Stimulated activated naive B cell treated with anti-CD40 and anti-IgM and Interleukin-4, amounts not matched to agents 10 μg/mL and 1 μg/mL and 100 μg/mL, for 72 hours (primary cell): ENCODE results near the gene VKORC1.
A peak's percentile ranks its signal among the peaks of the same experiment; 100 is the strongest.
"Not testable (repeated sequence)": the region's sequence is repeated elsewhere in the genome, so short reads cannot be mapped to it uniquely, and the experiment has no call there.

ENCODE experiments used
- ATAC-seq, 2 donors: fragments of 150-1000 bp; cut with Tn5 transposase; replicated peaks; 2 replicates each; pipeline ENCODE4 v1.10.0; 2021; ENCODE audit warnings: moderate library complexity in 1 of 2
- DNase-seq: peaks from one replicate; pipeline ENCODE4 v3.0.0; 2021
- H3K27ac Mint-ChIP-seq: one replicate; pipeline ENCODE4 v1.8.0; 2022; ENCODE audit warnings: mild to moderate bottlenecking, mixed read lengths
- H3K27me3 Mint-ChIP-seq, 2 donors: one replicate each; pipeline ENCODE4 v1.8.0; 2022; ENCODE audit warnings: mixed read lengths in 2 of 2
- H3K36me3 Mint-ChIP-seq, 2 donors: one replicate each; pipeline ENCODE4 v1.8.0; 2022; ENCODE audit warnings: mixed read lengths in 2 of 2, mild to moderate bottlenecking in 1 of 2
- H3K4me1 Mint-ChIP-seq, 2 donors: one replicate each; pipeline ENCODE4 v1.8.0; 2022; ENCODE audit warnings: mixed read lengths in 2 of 2, mild to moderate bottlenecking in 1 of 2
- H3K4me3 Mint-ChIP-seq, 2 donors: one replicate each; pipeline ENCODE4 v1.8.0; 2022; ENCODE audit warnings: mild to moderate bottlenecking in 2 of 2, mixed read lengths in 2 of 2, moderate library complexity in 1 of 2
- H3K9me3 Mint-ChIP-seq, 2 donors: one replicate each; pipeline ENCODE4 v1.8.0; 2022; ENCODE audit warnings: mixed read lengths in 2 of 2, mild to moderate bottlenecking in 1 of 2

VKORC1 gene

DNA sequence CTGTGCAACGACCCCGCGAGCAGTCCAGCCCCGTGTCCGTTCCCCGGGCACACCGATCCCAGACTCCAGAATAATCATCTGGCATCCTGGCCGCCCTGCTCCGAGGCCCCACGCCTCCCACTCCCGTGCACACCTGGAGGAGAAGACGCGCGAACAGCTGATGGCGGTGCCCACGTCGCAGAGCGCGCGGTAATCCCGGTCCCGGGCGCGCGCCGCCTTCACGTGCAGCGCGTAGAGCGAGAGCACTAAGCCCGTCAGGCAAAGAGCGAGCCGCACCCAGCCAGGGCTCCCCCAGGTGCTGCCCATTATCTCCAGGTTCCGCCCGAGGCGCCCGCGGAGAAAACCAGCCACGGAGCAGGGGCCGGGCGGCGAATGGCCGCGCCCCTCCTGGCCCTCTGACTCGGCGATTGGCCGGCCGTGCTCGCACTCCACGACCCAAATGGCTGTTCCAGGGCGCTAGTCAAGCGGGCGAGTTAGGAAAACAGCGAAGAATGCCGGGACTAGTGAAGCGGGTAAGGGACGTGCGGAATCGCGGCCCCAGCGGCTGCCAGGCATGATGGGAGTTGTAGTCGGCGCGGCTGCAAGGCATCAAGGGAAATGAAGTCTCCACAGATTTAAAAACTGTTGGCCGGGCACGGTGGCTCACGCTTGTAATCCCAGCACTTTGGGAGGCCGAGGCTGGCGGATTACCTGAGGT lies at the start of gene VKORC1:
Gene VKORC1, minus strand, starts transcription at position 374 of the 697 bp plus-strand sequence. Its CDS starts 68 bp downstream, at position 306.
- H3K36me3 Mint-ChIP-seq, result peaks cover 0 to 10% of the 10 kb centered on the region in 2 donors
- peak; percentile 88 to 93 for ATAC-seq
- peak within 1 kb of the TSS; percentile 98 for H3K27ac Mint-ChIP-seq
- no peaks in the 10 kb centered on the region for H3K9me3 Mint-ChIP-seq
- H3K4me3 Mint-ChIP-seq, result peak within 1 kb of the TSS; percentile 88 to 99
- no peaks in the 10 kb centered on the region for H3K27me3 Mint-ChIP-seq
- DNase-seq, result peak; percentile 86
- H3K4me1 Mint-ChIP-seq, result peaks cover 18 to 34% of the 10 kb centered on the region in 2 donors

DNA sequence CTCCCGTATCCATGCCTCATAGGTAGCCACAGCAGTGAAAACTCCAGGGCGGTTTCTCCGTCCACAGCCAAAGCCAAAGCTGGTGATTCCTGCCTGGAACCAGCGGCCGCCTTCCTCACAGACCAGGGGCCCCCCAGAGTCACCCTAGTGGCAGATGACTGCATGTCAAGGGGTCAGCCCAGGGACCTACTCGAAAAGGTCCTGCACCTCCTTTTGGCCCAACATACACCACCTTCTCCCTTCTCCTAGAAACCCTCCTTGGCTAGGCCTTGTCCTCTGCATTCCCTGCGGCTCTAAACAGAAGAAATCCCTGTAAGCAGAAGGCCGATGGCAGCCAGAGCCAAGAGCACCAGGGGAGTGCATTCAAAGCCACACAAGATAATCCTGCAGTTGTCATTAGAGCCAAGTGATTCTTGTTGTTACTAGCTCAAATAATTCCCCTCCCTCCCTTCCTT lies 49.1 kb upstream of the VKORC1 start:
- no peak for ATAC-seq
- DNase-seq, result no peak
- Mint-ChIP-seq H3K9me3 (no peaks in the 10 kb centered on the region), H3K27ac (peak overlapping the region; percentile 47), H3K27me3 (peaks cover 8 to 14% of the 10 kb centered on the region in 2 donors), H3K4me1 (peaks cover 8% of the 10 kb centered on the region in 2 donors), H3K4me3 (peak overlapping the region; percentile 59 to 83), H3K36me3 (no peaks in the 10 kb centered on the region)

DNA sequence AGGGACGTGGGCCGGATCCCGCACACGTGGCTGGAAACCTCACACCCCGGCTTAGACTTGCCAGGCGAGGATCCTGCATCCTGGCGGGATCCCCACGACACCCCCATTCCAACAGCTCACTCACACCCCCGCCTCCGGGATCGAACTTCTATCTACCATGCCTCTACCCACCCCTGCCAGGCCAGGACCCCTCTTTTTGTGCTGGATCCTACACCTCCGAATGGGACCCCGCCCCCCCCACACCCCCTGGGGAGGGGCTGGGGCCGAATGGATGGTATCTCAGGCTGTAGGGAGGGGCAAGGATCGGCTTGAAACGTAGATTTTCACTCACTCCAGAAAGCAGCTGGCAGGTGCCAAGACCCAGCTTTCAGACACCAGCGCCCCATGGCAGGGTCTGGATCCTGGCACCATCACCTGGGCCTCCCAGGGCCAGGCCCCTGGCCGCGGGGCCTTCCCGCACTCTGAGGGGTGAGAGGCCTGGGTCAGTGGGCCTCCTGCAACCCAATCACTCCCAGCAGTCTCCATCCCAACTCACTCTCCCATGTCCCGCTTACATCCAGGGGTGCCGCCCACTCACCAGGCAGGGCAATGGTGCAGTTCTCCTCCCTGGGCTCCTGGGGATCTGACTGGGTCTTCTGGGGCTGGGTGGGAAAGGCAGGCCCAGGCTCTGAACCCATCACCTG lies 48.6 kb upstream of the VKORC1 start:
- Mint-ChIP-seq H3K36me3 (no peaks in the 10 kb centered on the region), H3K4me1 (peaks cover 8% of the 10 kb centered on the region in 2 donors)
- no peak for ATAC-seq

DNA sequence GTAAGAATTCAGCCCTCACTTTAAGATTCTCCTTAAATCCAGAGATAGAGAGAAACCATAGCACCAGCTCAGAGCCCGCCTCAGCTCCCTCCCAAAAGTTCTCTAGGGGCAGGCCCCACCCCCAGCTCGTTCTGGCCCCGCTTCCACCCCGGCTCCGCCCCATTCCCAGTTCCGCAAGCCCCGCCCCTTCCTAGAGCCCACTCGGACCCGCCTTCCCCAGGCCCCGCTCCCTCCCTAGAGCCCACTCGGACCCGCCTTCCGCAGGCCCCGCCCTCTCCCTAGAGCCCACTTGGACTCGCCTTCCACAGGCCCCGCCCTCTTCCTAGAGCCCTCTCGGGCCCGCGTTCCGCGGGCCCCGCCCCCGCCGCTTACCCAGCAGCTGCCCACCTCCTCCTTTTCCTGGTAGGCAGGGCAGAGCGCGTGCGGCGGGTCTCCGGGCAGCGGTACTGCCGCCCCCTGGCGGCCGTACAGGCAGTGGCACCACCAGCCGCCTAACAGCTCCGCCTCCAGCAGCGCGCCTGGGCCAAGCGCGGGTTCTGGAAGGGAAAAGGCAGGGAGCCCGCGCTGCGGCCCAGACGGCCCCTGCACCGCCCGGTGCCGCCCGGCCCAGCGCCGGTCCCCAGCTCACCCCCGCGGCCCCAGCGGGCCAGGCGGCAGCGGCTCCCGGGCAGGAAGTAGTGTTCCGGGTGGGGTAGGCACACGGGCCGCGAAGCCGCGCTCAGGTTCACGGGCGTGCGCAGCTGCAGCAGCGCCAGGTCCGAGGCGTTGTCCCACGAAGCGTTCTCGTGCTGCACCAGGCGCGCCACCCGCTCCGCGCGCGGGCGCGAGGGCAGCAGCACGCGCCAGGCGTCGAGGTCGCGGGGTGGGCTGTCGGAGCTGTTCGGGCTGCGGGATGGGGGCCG lies 47.8 kb upstream of the VKORC1 start:
- H3K9me3 Mint-ChIP-seq, result no peaks in the 10 kb centered on the region
- H3K36me3 Mint-ChIP-seq, result no peaks in the 10 kb centered on the region
- H3K4me1 Mint-ChIP-seq, result peaks cover 8% of the 10 kb centered on the region in 2 donors
- DNase-seq (peak; percentile 99), ATAC-seq (peak; percentile 86 to 91)
- peak overlapping the region; percentile 80 for H3K27ac Mint-ChIP-seq
- peaks cover under 1 to 6% of the 10 kb centered on the region in 2 donors for H3K27me3 Mint-ChIP-seq
- peak overlapping the region; percentile 78 to 83 for H3K4me3 Mint-ChIP-seq

More for the DNA sequence above, 48.6 kb upstream of the VKORC1 start:
- Mint-ChIP-seq H3K4me3 (peak overlapping the region; percentile 59 to 83), H3K9me3 (no peaks in the 10 kb centered on the region), H3K27me3 (peaks cover 8 to 14% of the 10 kb centered on the region in 2 donors), H3K27ac (peak overlapping the region; percentile 22)
- DNase-seq, result no peak

DNA sequence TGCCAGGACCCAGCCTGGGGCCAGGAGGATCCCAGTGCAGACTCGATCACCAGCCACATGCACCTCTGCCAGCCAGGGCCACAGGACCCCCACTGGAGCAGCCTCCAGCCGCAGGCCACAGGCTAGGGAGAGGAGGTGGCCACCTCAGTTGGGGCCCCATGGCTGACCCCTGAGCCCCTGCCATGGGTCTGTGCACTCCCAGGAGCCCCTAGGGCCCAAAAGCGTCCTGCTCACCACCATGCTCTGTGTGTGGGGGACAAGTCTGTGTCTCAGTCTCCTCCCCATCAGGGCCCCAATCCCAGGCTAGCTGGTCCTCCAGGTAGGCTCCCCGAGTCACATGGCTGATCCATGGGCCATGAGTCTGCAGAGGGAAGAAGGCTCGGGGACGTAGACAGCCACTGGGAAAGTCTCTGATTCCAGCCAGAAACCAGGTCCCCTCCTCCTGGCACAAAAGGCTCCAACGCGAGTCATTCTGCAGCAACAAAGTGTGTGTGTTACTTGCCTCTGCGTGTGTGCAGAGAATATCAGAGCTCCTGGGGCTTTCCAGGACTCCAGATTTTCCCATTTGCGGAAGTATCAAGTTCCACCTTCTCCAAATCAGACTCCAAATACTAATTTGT lies 47.0 kb upstream of the VKORC1 start:
- Mint-ChIP-seq H3K4me3 (peak overlapping the region; percentile 78 to 83), H3K27ac (peak overlapping the region; percentile 76), H3K27me3 (no peaks in the 10 kb centered on the region), H3K4me1 (peaks cover 8% of the 10 kb centered on the region in 2 donors), H3K36me3 (no peaks in the 10 kb centered on the region), H3K9me3 (no peaks in the 10 kb centered on the region)
- ATAC-seq, result peak in 1 of 2 donors; percentile 1
- no peak for DNase-seq

DNA sequence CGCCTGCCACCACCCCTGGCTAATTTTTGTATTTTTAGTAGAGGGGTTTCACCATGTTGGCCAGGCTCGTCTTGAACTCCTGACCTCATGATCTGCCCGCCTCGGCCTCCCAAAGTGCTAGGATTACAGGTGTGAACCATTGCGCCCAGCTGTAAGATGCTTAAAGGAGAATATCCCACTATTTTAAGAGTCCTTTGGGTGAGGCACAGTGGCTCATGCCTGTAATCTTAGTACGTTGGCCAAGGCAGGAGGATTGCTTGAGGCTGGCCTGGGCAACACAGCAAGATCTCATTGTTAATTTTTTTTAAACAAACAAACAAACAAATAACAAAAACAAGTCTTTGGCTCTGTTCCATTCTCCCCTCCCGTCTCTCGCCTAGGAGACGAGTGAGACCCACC lies 46.5 kb upstream of the VKORC1 start:
- not testable (repeated sequence) for H3K36me3 Mint-ChIP-seq, H3K4me1 Mint-ChIP-seq, H3K4me3 Mint-ChIP-seq, DNase-seq, ATAC-seq, H3K27me3 Mint-ChIP-seq, H3K27ac Mint-ChIP-seq, H3K9me3 Mint-ChIP-seq

DNA sequence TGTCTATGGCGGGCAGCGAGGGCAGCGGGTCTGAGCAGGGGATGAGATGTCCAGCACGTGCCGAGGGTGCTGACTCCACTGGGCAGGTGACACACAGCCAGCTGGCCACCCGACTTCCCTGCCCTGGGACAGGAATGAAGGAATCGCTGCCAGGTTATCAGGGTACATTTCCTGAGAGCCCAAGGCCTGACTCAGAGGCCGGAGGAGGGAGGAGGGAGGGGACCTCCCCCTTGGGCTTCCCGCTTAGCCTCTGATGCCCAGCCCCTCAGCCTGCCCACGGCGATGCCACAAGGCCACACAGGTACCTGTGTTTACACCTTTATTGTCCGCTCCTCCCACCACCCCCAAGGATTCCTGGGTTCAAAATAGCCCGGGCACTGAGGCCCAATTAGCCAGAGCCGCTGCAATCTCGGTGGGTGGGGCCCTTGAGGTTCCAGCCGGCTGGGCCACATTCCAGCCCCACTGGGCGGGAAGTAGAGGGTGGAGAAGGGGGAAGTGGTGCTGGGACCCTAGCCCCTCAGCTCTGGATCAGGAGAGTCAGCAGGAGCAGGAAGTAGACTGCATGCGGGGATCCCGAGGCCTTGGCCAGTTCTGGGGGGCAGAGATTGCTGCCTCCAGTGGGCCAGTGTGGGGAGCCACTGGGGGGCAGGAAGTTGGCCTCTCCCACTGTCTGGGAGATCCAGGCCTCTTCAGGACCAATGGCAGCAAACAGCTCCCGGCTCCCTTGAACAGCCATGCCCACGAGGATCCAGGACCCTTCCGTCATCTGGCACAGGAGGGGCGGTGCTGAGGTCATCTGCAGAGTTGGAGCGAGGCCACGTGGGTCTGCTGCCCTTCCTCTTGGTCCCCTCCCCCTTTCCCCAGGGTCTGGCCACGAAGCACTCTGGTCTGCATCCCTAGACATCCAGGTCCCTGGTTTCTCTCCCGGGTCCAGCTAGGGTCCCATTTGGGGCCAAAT lies 44.3 kb upstream of the VKORC1 start:
- Mint-ChIP-seq H3K9me3 (no peaks in the 10 kb centered on the region), H3K4me3 (no peak overlapping the region), H3K27ac (no peak overlapping the region), H3K36me3 (peaks cover 0 to 1% of the 10 kb centered on the region in 2 donors), H3K27me3 (no peaks in the 10 kb centered on the region), H3K4me1 (peaks cover 8% of the 10 kb centered on the region in 2 donors)
- ATAC-seq (no peak), DNase-seq (no peak)

DNA sequence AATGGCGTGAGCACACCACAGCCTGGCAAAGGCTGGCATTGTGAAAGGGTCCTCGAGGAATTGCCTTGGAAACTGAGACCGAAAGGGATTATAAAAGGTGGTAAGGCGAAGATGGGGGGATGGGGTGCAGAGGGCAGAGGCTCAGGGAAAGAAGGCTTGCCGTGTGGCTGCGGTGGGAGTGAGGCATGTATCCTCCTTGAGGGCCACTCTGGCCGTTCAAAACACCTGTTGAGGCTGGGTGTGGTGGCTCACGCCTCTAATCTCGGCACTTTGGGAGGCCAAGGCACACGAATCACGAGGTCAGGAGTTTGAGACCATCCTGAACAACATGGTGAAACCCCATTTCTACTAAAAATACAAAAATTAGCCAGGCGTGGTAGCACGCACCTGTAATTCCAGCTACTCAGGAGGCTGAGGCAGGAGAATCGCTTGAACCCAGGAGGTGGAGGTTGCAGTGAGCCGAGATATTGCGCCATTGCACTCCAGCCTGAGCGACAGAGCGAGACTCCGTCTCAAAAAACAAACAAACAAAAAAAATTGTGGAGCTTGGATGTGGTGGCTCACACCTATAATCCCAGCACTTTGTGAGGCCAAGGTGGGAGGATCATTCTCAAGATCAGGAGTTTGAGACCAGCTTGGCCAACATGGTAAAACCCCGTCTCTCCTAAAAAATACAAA lies 42.4 kb upstream of the VKORC1 start:
- H3K27me3 Mint-ChIP-seq, H3K27ac Mint-ChIP-seq, ATAC-seq, DNase-seq, H3K4me1 Mint-ChIP-seq, H3K9me3 Mint-ChIP-seq, H3K4me3 Mint-ChIP-seq: not testable (repeated sequence)
- peaks cover 3 to 17% of the 10 kb centered on the region in 2 donors for H3K36me3 Mint-ChIP-seq

DNA sequence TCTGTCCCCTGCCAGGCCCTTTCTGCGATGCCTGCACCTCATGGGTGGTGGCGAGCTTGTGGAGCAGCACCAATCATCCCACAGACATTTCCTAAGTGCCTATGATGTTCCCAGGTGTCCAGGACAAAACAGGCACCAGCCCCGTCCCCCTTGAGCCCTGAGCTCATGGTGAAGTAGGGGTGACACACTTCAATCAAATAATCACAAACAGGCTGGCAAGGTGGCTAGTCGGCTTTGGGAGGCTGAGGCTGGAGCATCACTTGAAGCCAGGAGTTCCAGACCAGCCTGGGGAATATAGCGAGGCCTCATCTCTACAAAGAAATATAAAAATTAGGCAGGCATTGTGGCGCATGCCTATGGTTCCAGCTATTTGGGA lies 41.7 kb upstream of the VKORC1 start:
- Mint-ChIP-seq H3K36me3 (peaks cover 10 to 23% of the 10 kb centered on the region in 2 donors), H3K27ac (no peak overlapping the region), H3K27me3 (no peaks in the 10 kb centered on the region), H3K4me1 (peaks cover 0 to 2% of the 10 kb centered on the region in 2 donors), H3K4me3 (no peak overlapping the region), H3K9me3 (no peaks in the 10 kb centered on the region)
- no peak for DNase-seq
- ATAC-seq, result no peak

DNA sequence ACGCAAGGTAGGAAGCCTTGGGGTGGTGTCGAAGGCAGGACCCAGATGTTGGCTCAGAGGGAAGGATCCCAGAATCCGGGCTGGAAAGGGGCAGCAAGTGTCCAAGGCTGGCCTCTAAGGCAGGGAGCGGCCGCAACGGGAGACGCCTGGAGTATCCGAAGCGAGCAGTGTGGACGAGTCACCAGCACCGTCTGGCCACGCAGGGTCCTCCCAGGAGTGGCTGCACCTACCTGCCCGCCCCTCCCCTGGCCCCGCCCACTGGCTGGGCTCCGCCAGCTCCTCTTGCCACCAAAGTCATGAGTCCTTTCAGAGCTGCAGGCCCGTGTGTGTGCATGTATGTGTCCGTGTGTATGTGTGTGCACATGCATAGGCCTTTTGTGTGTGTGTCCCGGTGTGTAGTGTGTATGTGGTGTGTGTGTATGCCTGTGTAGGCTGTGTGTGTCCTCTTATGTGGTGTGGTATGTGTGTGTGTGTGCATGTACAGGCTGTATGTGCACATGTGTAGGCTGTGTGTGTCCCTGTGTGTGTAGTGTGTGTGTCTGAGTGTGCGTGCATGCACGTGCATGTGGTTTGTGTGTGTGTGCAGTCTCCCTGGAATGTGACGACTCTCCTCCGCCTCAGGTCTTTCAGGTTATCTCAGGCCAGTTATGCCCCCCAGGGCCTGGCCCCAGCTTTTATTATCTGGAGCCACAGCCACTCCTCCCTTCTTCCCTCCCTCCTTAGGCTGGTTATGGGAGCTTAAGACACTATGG lies 41.1 kb upstream of the VKORC1 start, which contains the start of gene PRSS8:
Gene PRSS8, minus strand, starts transcription at position 193 of the 752 bp plus-strand sequence. CDS start 229 bp downstream, outside the sequence.
- Mint-ChIP-seq H3K4me1 (peaks cover 0 to 2% of the 10 kb centered on the region in 2 donors), H3K4me3 (no peak within 1 kb of the TSS), H3K36me3 (peaks cover 14 to 27% of the 10 kb centered on the region in 2 donors), H3K9me3 (no peaks in the 10 kb centered on the region), H3K27me3 (no peaks in the 10 kb centered on the region), H3K27ac (no peak within 1 kb of the TSS)
- no peak for DNase-seq
- ATAC-seq, result peak in 1 of 2 donors; percentile 15

DNA sequence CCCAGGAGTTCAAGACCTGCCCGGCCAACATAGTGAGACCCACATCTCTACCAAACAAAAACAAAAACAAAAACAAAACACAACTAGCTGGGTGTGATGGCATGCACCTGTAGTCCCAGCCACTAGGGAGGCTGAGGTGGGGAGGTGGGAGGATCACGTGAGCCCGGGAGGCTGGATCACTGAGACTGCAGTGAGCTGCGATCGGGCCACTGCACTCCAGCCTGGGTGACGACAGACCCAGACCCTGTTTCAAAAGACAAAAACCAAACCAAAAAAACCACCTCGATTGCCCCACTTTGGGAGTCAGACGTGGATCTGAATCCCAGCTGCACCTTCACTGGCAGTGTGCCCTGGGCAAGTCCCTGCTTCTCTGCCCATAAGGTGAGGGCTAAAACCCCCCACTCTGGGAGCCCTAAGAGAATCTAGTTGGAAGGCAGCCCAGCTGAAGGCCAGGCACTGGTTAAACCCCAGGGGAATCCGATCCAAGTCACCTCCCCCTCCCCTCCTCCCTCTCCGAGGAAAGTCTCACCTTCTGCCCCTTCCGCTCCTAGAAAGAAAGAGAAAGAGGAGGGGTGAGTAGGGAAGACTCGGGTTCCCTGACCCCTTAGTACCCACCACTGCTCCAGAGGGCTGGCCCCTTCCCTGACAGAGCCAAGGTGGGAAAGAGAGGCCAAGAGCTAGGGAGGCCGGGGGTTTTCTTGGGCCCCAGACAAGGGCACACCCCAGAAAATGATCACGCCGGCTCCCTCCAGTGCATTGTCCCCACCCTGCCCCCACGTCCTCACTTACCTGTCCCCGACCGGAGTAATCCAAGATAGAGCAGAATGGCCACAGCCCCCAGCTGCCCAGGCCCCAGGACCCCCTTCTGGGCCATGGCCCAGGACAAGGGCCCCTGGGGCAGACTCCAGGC lies 40.3 kb upstream of the VKORC1 start:
- Mint-ChIP-seq H3K27me3 (no peaks in the 10 kb centered on the region), H3K9me3 (no peaks in the 10 kb centered on the region), H3K4me1 (peaks cover 0 to under 1% of the 10 kb centered on the region in 2 donors), H3K4me3 (no peak overlapping the region), H3K27ac (no peak overlapping the region), H3K36me3 (peaks cover 20 to 31% of the 10 kb centered on the region in 2 donors)
- DNase-seq (no peak), ATAC-seq (no peak)
